Aorta (tissue), 5 donors: ENCODE measurements around the gene AXIN2. TPM values are rescaled to one million over a fixed set of nuclear protein-coding genes. Genes with fewer than 3 reads are reported as not detected.

Experiments used
- ATAC-seq: fragments of 200-7000 bp; cut with Tn5 transposase; one replicate; pipeline ENCODE4 v1.9.1; 2022; ENCODE audit warnings: moderate library complexity; ENCODE audit not compliant: low FRiP score
- DNase-seq, 2 donors: peaks; one replicate each; pipeline ENCODE4 v3.0.0-alpha.2; 2020
- H3K27ac ChIP-seq, 2 donors: one replicate each; pipeline ENCODE4 v1.5.1; 2013; ENCODE audit warnings: low read length in 2 of 2, mild to moderate bottlenecking in 2 of 2, moderate library complexity in 2 of 2, control low read depth in 1 of 2, inconsistent platforms in 1 of 2, low read depth in 1 of 2
- H3K27me3 ChIP-seq, 2 donors: one replicate each; pipeline ENCODE4 v1.6.1; 2013; ENCODE audit warnings: control low read depth in 1 of 2, low read length in 1 of 2, mild to moderate bottlenecking in 1 of 2, moderate library complexity in 1 of 2; ENCODE audit not compliant: insufficient read depth in 2 of 2, control insufficient read depth in 1 of 2
- H3K36me3 ChIP-seq, 2 donors: one replicate each; pipeline ENCODE4 v1.6.1; 2013; ENCODE audit warnings: control low read depth in 1 of 2, low read length in 1 of 2, mild to moderate bottlenecking in 1 of 2; ENCODE audit not compliant: insufficient read depth in 2 of 2, control insufficient read depth in 1 of 2
- H3K4me1 ChIP-seq, 2 donors: one replicate each; pipeline ENCODE4 v1.6.1; 2013; ENCODE audit warnings: low read length in 2 of 2, control low read depth in 1 of 2, mild to moderate bottlenecking in 1 of 2, moderate library complexity in 1 of 2; ENCODE audit not compliant: insufficient read depth in 2 of 2, control insufficient read depth in 1 of 2
- H3K4me3 ChIP-seq, 2 donors: one replicate each; pipeline ENCODE4 v1.5.1; 2013; ENCODE audit warnings: low read length in 2 of 2, control low read depth in 1 of 2, mild to moderate bottlenecking in 1 of 2
- H3K9me3 ChIP-seq: one replicate; pipeline ENCODE4 v1.6.1; 2013; ENCODE audit warnings: mild to moderate bottlenecking, low read length; ENCODE audit not compliant: control insufficient read depth
- WGBS, 2 donors: extraction: QIAGEN DNeasy Blood & Tissue Kit; methylation state at CpG; one replicate each; pipeline ENCODE4 v1.1.7; 2013; 5-methylcytosine and 5-hydroxymethylcytosine counted together
- intact Hi-C, 2 donors: fragments of 100-400 bp; cut with DNase I; formaldehyde crosslinking; loops; one replicate each; pipeline versions ENCODE4 v1.14.2 to v1.15.0; 2022
- polyA plus RNA-seq, 2 donors: library from polyadenylated mRNA; stranded (reverse); fragments of 200-250 nt; gene quantifications; one replicate each; pipeline ENCODE4 v1.2.3, GENCODE V29; 2013
- total RNA-seq, 2 donors: library from RNA; stranded (reverse); fragmentation: NEBNext Ultra II Directional; extraction: Animal tissue kit (Norgen Biotek cat#: 25700); gene quantifications; one replicate each; pipeline ENCODE4 v1.2.1, GENCODE V29; 2021
- donor health status: healthy with polysubstance abuse.
- donor health status: Bipolar disorder and iron deficiency.
- donor health status: DM: no; HTN: no; CAD: no.
- donor health status: DM: no; HTN: no; CAD: no.
- donor health status: DM: yes; HTN: yes; CAD: no.

The AXIN2 gene
- total and polyA plus RNA-seq, 4 donors: 6.3 to 13.8 (median 11.4) TPM

- no peaks in the 10 kb centered on the region for H3K9me3 ChIP-seq
- H3K4me1 ChIP-seq: no peaks in the 10 kb centered on the region
- ATAC-seq (no peak), DNase-seq (no peak)
- intact Hi-C loops: no loop called here
- no peak overlapping the region for H3K27ac ChIP-seq
- H3K4me3 ChIP-seq: no peak overlapping the region
- H3K36me3 ChIP-seq: no peaks in the 10 kb centered on the region
- H3K27me3 ChIP-seq: no peaks in the 10 kb centered on the region
- 94 to 97% methylated on average over 12 of the region's 12 CpGs for WGBS, 2 donors
Observed at GRCh38 chr17:65567566-65567965, 6.1 kb upstream of the AXIN2 start.

GRCh38 chr17:65565559-65565958 is 4.1 kb upstream of the AXIN2 start:
- H3K27ac ChIP-seq: no peak overlapping the region
- ATAC-seq: no peak
- intact Hi-C loops: no loop called here
- no peak overlapping the region for H3K4me3 ChIP-seq
- no peaks in the 10 kb centered on the region for H3K9me3 ChIP-seq
- no peaks in the 10 kb centered on the region for H3K4me1 ChIP-seq
- H3K36me3 ChIP-seq: no peaks in the 10 kb centered on the region
- WGBS, 2 donors: 96% methylated on average over 4 of the region's 4 CpGs
- DNase-seq: no peak
- H3K27me3 ChIP-seq: no peaks in the 10 kb centered on the region

- no peaks in the 10 kb centered on the region for H3K4me1 ChIP-seq
- intact Hi-C loops: loop anchor here in 1 of 2 donors (5.0 kb wide), 1 partner anchor 223 kb away; no protein-coding TSS in a partner anchor
- no peak for ATAC-seq
- H3K27me3 ChIP-seq: no peaks in the 10 kb centered on the region
- H3K4me3 ChIP-seq: no peak overlapping the region
- H3K27ac ChIP-seq: peak overlapping the region in 1 of 2 donors; percentile 23
- H3K9me3 ChIP-seq: no peaks in the 10 kb centered on the region
- 16 to 17% methylated on average over 8 of the region's 8 CpGs for WGBS, 2 donors
- no peak for DNase-seq
- H3K36me3 ChIP-seq: no peaks in the 10 kb centered on the region
Observed at GRCh38 chr17:65564793-65565192, 3.3 kb upstream of the AXIN2 start.

- DNase-seq (no peak), ATAC-seq (no peak)
- H3K4me3 ChIP-seq: no peak overlapping the region
- H3K9me3 ChIP-seq: no peaks in the 10 kb centered on the region
- WGBS, 2 donors: 59 to 63% methylated on average over 9 of the region's 9 CpGs
- no peaks in the 10 kb centered on the region for H3K4me1 ChIP-seq
- H3K27ac ChIP-seq: no peak overlapping the region
- no peaks in the 10 kb centered on the region for H3K27me3 ChIP-seq
- intact Hi-C loops: loop anchor here in 1 of 2 donors (5.0 kb wide), 1 partner anchor 225 kb away; no protein-coding TSS in a partner anchor
- H3K36me3 ChIP-seq: no peaks in the 10 kb centered on the region
Observed at GRCh38 chr17:65562206-65562531, 721 bp upstream of the AXIN2 start.

GRCh38 chr17:65560628-65561451 is 608 bp downstream of the AXIN2 start:
- peaks cover 0 to 1% of the 10 kb centered on the region in 2 donors for H3K4me1 ChIP-seq
- H3K9me3 ChIP-seq: no peaks in the 10 kb centered on the region
- H3K4me3 ChIP-seq: peak overlapping the region; percentile 42 to 99
- peak; percentile 89 to 92 for DNase-seq
- H3K27ac ChIP-seq: peak overlapping the region; percentile 78 to 98
- H3K36me3 ChIP-seq: no peaks in the 10 kb centered on the region
- no peaks in the 10 kb centered on the region for H3K27me3 ChIP-seq
- peak; percentile 51 for ATAC-seq
- intact Hi-C loops: loop anchor here in 1 of 2 donors (5.0 kb wide), 1 partner anchor 226 kb away; no protein-coding TSS in a partner anchor
- 1% methylated on average over 64 to 113 of the region's 113 CpGs for WGBS, 2 donors

- no peaks in the 10 kb centered on the region for H3K36me3 ChIP-seq
- H3K27ac ChIP-seq: peak overlapping the region in 1 of 2 donors; percentile 59
- DNase-seq (peak; percentile 60 to 78), ATAC-seq (peak; percentile 19)
- no peaks in the 10 kb centered on the region for H3K27me3 ChIP-seq
- no peaks in the 10 kb centered on the region for H3K9me3 ChIP-seq
- H3K4me3 ChIP-seq: peak overlapping the region; percentile 42 to 99
- intact Hi-C loops: loop anchor here (2.0 to 5.0 kb wide), 5 partner anchors 88 to 268 kb away; no protein-coding TSS in a partner anchor
- peaks cover 0 to 3% of the 10 kb centered on the region in 2 donors for H3K4me1 ChIP-seq
- WGBS, 2 donors: 0 to 1% methylated on average over 54 to 88 of the region's 89 CpGs
Observed at GRCh38 chr17:65559804-65560627, 1.4 kb downstream of the AXIN2 start.

GRCh38 chr17:65559461-65559803 is 2.0 kb downstream of the AXIN2 start:
- no peaks in the 10 kb centered on the region for H3K9me3 ChIP-seq
- peak; percentile 47 to 55 for DNase-seq
- H3K27ac ChIP-seq: no peak overlapping the region
- peaks cover 0 to 3% of the 10 kb centered on the region in 2 donors for H3K4me1 ChIP-seq
- no peaks in the 10 kb centered on the region for H3K36me3 ChIP-seq
- H3K4me3 ChIP-seq: peak overlapping the region; percentile 42 to 99
- intact Hi-C loops: loop anchor here (2.0 to 5.0 kb wide), 5 partner anchors 87 to 267 kb away; no protein-coding TSS in a partner anchor
- H3K27me3 ChIP-seq: no peaks in the 10 kb centered on the region
- WGBS, 2 donors: 1% methylated on average over 13 of the region's 13 CpGs
- no peak for ATAC-seq

- 18 to 19% methylated on average over 29 of the region's 29 CpGs for WGBS, 2 donors
- DNase-seq: no peak
- ATAC-seq: no peak
- no peaks in the 10 kb centered on the region for H3K9me3 ChIP-seq
- intact Hi-C loops: loop anchor here (2.0 to 5.0 kb wide), 5 partner anchors 87 to 267 kb away; no protein-coding TSS in a partner anchor
- H3K27me3 ChIP-seq: no peaks in the 10 kb centered on the region
- no peaks in the 10 kb centered on the region for H3K36me3 ChIP-seq
- no peak overlapping the region for H3K27ac ChIP-seq
- peaks cover 0 to 3% of the 10 kb centered on the region in 2 donors for H3K4me1 ChIP-seq
- H3K4me3 ChIP-seq: peak overlapping the region; percentile 42 to 99
Observed at GRCh38 chr17:65558683-65559460, 2.6 kb downstream of the AXIN2 start.
